Measurements from ENCODE around the gene USHBP1. TPM values are rescaled to one million over a fixed set of nuclear protein-coding genes. Genes with fewer than 3 reads are reported as not detected.
A peak's percentile ranks its signal among the peaks of the same experiment; 100 is the strongest.

The USHBP1 gene
- total RNA-seq, 1 experiment from 2014 or later: 0.15 TPM

- Histone ChIP-seq H3K79me2 (ENCODE audit: insufficient read depth, low read length) (peaks cover 17% of the 10 kb centered on the region), H3K9me2 (ENCODE audit: insufficient read depth) (no peaks in the 10 kb centered on the region), H3K27me3 (ENCODE audit: insufficient read depth, low read length) (no peaks in the 10 kb centered on the region), H3K4me3 (replicated peaks in 1 of 2; ENCODE audit: low read depth in 1 of 2, low read length in 2 of 2) (peak within 1 kb of the TSS; percentile 84 to 91), H3K4me2 (ENCODE audit: low read length) (peak within 1 kb of the TSS; percentile 93), H3K36me3 (ENCODE audit: control insufficient read depth in 1 of 2, insufficient read depth in 2 of 2, low read length in 2 of 2) (peaks cover 6 to 19% of the 10 kb centered on the region in 2 experiments; a peak in 3 of 4 replicates), H4K20me1 (ENCODE audit: insufficient read depth) (no peaks in the 10 kb centered on the region), H3K27ac (ENCODE audit: low read depth, low read length) (peak within 1 kb of the TSS; percentile 65), H3K9me3 (ENCODE audit: control insufficient read depth in 1 of 2, insufficient read depth in 1 of 2, low read depth in 1 of 2, low read length in 2 of 2) (no peaks in the 10 kb centered on the region), H3K4me1 (ENCODE audit: control insufficient read depth in 1 of 2, insufficient read depth in 2 of 2, low read length in 2 of 2) (peaks cover 3 to 9% of the 10 kb centered on the region in 2 experiments; a peak in 3 of 4 replicates), H3K9ac (ENCODE audit: low read length) (peak within 1 kb of the TSS; percentile 91), H2AFZ (ENCODE audit: low read depth, low read length, poor library complexity, severe bottlenecking) (peak within 1 kb of the TSS; percentile 67)
- DNase-seq (ENCODE audit: low read depth, low spot score) (peak; percentile 99), ATAC-seq (peak; percentile 96)
- ChIA-PET CTCF (interaction anchor here (0.8 to 1.5 kb wide), 9 partner anchors 12 to 229 kb away, joined by 3 to 11 read pairs (median 4); partner anchors contain the start of gene DDA1), POLR2A (interaction anchor here (0.8 to 1.3 kb wide), 9 partner anchors 13 to 52 kb away, joined by 3 to 8 read pairs (median 5); partner anchors contain the start of genes ANKLE1, DDA1, OCEL1 and USE1), RAD21 (ENCODE audit: low non-redundant PET in 1 of 2, low total read pairs in 2 of 2, uncharacterized antibody in 2 of 2, unreplicated experiment in 2 of 2) (no interaction called here)
- intact Hi-C loops (cut with micrococcal nuclease): no loop called here
- no peak for TF ChIP-seq SIN3A (IDR thresholded peaks at IDR 0.05; ENCODE audit: low read depth)
- TF ChIP-seq SP1 (IDR thresholded peaks at IDR 0.05; ENCODE audit: low read depth): peak; percentile 99
- no peak for TF ChIP-seq EZH2 (IDR thresholded peaks at IDR 0.05)
- TF ChIP-seq SRF (IDR thresholded peaks at IDR 0.05; ENCODE audit: low read depth): peak; percentile 93
- peak; percentile 83 for TF ChIP-seq POLR2AphosphoS5 (IDR thresholded peaks at IDR 0.05; ENCODE audit: low read depth, low read length)
- no peak; the same call in none of the 2 replicates for TF ChIP-seq EGR1 (IDR thresholded peaks at IDR 0.05; ENCODE audit: low read depth)
- TF ChIP-seq MAX (IDR thresholded peaks at IDR 0.05): peak; percentile 44; the same call in 1 of the 2 replicates
- TF ChIP-seq YY1 (IDR thresholded peaks at IDR 0.05; ENCODE audit: extremely low read depth, insufficient replicate concordance, low read depth, low read length): peak; percentile 98
- peak; percentile 26; the same call in 1 of the 2 replicates for TF ChIP-seq CBX3 (IDR thresholded peaks at IDR 0.05; ENCODE audit: low read depth)
- no TSS peak for BruUV-seq (replicated peaks)
These were observed 2.6 kb upstream of the USHBP1 start, which contains the start of gene BABAM1 for GRCh38 chr19:17266975-17267788. BABAM1 (plus strand) TSS chr19:17267443; CDS start chr19:17268807, 1,364 bp downstream.

Measured in HCT116 (cell line).